Esophagus muscularis mucosa (tissue), 3 donors: ENCODE data around the gene TMC5.

ENCODE experiments used
- CTCF ChIP-seq, 3 experiments: fragments of 200-600 bp in 2 of 3; fragments of 450-650 bp in 1 of 3; sonication (generic) in 2 of 3; IDR thresholded peaks; one replicate each; pipeline ENCODE4 v1.5.1; 2017 to 2019; ENCODE audit warnings: antibody characterized with exemption in 3 of 3, mild to moderate bottlenecking in 2 of 3, moderate library complexity in 1 of 3
- POLR2A ChIP-seq: fragments of 450-650 bp; IDR thresholded peaks from one replicate; pipeline ENCODE4 v1.6.1; 2017; ENCODE audit warnings: antibody characterized with exemption, moderate library complexity, mild to moderate bottlenecking, low read depth

- TF ChIP-seq CTCF (IDR thresholded peaks at IDR 0.05) (no peak), POLR2A (no peak)
These were observed 99.9 kb downstream of the TMC5 start for GRCh38 chr16:19517424-19518089.
